SH-SY5Y (cell line): Measurements from ENCODE around the gene NHS.

ENCODE experiments used
- GATA2 ChIP-seq: IDR thresholded peaks from 2 replicates; pipeline ENCODE4 v1.6.1; 2011; ENCODE audit warnings: mild to moderate bottlenecking, low read depth, low read length
- GATA3 ChIP-seq: IDR thresholded peaks from 2 replicates; pipeline ENCODE4 v1.6.1; 2011; ENCODE audit warnings: low read depth, mild to moderate bottlenecking, low read length, moderate library complexity

DNA sequence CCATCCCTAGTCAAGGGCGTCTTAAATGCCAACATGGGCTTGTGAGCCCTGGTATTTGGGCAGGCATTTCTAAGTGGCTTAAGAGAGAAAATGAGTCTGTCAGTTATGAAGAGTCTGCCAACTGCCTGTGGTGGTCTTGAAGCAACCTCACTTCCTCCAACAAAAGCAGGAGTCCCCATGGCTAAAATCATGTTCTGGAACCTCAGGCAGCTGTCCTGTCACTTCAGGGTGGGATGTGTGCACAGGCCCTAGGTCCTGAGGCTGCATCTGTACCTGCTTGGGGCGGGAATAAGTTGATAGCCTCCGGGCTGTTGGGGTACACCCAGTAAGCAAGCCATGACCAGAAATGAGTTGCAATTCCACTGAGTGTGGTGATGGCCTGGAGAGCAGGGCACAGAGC is 247.3 kb downstream of the NHS start:
- TF ChIP-seq GATA3 (no peak), GATA2 (no peak)
